HG03064 (cell line): ENCODE measurements around the gene DIP2C.
"Not testable (repeated sequence)": the region's sequence is repeated elsewhere in the genome, so short reads cannot be mapped to it uniquely, and the experiment has no call there.

Source experiments
- ATAC-seq: cut with Tn5 transposase; IDR thresholded peaks from one replicate; pipeline ENCODE4 v1.9.1; 2021; ENCODE audit warnings: low read depth; ENCODE audit not compliant: unreplicated experiment

Gene DIP2C

DNA sequence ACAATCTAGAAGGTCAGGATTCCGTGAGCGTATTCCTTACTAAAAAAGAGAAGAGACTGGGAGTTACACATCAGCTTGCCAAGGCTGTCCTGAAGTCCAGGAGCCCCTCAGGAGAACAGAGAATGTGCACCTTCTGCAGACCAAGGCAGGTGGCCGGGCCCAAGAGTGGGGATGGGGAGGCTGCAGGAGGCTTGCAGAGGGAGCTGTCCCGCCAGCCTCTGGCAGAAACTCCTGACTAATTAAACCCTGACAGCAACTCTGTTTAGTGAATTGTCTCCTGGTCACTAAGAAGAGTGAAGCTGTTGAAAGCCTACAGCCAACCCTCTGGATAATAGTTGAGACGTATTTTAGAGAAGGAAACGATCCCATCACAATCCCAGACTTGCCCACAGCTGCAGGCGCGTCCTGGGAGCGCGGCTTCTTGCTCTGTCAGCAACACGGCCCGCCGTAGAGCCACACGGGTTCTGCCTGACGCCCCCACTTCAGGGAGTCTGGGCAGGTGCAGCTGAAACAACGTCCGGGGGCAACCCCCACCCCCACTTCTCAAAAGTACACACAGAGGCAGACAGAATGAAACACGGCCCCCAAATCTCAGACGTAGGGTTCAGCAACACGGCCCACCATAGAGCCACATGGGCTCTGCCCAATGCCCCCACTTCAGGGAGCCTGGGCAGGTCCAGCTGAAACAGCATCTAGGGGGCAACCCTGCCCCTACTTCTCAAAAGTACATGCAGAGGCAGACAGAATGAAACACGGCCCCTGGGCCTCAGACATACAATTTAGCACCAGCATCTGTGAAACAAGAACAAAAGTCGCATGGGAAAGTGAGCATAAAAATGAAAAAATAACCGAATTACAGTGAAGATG lies 45.2 kb downstream of the DIP2C start:
- no peak for ATAC-seq

DNA sequence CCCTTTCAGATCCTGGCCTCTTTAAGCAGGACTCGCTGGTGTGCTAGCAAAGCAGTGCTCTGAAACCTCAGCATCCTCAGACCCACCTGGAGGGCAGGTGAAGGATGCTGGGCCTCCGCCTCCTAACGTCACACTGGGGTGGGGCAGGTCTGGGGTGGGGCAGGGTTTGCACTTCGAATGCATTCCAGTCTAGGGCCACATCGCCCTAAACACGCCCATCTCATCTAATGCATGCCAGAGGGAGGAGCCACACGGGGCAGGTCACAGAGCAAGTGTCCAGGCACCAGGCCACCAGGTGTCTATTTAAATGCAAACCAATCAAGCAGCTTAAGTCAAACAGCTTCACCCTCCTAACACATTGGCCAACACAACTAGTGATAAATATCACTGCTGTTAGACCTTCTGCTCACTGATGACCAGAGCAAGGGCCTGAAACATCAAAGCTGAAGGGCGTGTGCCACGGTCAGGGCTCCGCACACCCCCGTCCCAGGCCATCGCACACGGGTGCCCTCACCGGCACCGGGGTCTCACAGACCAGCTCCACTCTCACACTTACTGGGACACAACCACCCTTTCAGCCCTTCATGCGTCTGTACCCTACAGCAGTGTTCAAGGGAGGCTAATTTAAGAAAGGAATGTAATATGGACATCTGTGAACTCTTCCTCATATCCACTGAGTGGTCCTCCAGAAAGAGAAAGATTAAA lies 47.1 kb downstream of the DIP2C start:
- no peak for ATAC-seq

DNA sequence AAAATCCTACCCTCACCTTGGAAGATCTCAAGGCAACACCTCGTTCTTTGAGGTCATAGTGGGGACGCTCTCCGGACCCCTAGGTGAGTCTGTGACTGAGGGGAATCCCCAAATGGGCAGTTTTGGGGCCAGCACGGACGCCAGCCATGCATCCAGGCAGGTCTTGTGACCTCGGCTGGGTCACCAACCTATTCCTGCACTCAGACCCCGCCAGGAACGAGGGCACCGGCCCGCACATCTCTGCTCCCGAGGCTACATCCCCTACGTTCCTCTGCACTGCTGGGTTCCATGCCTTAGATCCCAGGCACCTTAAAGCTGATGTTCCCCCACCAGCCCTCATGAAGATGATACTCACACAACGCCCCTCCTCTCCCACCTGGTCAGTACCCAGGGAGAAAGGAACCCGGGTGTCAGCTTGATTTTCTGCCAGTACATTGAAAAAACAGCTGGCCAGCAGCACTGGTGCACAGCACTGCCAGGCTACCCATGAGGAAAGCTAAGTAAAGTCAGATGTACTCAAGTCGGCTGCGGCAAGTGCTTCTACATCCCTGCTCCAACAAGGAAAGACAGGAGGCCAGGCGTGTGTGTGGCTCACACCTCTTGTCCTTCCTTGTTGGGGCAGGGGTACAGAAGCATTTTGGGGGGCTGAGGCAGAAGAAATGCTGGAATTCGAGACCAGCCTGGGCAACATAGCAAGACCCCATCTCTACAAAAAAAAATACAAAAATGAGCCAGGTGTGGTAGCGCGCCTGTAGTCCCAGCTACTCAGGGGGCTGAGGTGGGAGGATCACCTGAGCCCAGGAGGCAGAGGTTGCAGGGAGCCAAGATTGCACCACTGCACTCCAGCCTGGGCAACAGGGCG lies 48.1 kb downstream of the DIP2C start:
- no peak for ATAC-seq

DNA sequence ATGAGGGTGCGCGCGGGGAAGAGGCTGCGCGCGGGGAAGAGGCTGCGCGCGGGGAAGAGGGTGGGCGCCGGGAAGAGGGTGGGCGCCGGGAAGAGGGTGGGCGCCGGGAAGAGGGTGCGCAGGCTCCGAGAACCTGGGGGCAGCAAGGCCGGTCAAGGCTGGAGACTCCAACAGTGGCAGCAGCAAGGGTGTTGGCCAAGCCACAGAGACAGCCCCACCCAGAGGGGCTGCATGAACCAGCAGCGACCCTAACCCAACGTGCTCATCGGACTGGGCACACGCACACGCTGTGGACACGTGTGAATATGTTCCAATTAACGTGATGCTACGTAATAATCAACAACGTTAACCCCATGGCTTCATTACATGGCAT lies 48.8 kb downstream of the DIP2C start:
- no peak for ATAC-seq

DNA sequence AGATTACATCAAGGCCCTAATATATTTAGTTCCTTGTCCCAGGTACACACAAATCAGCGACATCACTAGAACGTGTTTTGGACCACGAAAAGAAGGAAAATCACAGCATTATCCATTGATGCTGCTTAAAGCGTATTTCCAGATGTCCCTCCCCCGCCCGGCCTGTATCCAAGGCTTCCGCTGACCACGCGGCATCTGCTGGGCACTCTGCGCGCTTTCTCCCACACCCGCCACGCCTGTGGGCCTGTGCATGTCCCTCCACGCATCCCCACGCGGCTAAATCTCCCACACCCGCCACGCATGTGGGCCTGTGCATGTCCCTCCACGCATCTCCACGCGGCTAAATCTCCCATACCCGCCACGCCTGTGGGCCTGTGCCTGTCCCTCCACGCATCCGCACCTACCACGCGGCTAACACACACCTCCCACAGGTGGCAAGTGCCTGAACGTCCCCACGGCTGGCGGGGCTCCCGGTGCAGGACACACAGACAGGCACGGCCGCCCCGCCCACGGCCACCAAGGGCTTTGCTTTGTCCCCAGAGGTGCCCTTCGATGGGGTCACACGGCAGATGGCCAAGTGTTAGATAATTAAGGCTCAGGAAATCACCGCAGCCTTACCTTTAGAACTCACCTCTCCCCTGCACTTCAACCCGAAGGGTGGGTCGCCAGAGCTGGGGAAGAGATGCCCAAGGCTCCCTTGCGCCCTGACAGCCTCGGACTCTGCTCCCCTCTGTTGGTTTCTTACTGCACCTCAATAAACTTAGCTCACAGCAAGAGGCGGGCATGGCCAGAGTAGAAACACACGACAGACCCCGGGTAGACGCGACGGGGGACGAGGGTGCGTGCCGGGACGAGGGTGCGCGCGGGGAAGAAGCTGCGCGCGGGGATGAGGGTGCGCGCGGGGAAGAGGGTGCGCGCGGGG lies 49.5 kb downstream of the DIP2C start:
- no peak for ATAC-seq

DNA sequence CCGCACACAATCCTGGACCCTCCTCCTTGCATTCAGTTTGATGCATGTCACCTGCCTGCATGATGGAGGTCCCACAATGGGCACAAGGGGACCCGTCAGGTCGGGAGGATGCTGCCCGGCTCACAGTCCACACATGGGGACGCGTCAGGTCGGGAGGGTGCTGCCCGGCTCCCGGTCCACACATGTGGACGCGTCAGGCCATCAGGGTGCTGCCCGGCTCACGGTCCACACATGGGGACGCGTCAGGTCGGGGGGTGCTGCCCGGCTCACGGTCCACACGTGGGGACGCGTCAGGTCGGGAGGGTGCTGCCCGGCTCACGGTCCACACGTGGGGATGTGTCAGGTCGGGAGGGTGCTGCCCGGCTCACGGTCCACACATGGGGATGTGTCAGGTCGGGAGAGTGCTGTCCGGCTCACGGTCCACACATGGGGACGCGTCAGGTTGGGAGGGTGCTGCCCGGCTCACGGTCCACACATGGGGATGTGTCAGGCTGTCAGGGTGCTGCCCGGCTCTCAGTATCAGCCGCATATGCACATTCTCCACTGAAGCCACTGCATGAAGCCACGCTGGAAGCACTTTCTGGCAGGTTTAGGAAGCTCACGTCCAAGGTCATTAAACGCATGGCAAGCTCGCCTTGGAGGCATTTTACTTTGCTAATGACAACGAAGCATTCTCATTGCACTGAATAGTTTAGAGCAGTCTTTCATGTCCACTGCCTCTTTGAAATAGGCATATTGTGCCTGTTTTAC lies 50.3 kb downstream of the DIP2C start:
- no peak for ATAC-seq

DNA sequence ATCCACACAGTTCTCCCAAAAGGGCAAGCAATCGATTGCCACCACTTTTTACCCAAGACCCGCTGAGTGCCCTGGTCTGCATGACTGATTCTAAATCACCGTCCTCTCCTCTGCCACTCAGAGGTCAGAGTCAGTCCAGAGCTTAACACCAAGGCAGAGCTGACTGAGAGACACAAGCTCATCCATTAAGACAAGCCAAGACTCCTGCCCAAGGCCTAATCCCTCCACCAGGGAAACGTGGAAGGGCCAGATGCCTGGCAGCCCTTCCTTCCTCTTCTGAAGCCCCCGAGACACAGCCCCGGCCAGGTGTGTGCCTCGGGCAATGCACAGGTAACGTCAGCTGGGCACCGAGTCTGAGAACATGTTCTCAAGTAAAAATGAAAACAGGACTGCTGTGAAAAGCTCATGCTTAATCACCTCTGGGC lies 51.7 kb downstream of the DIP2C start:
- ATAC-seq: no peak

DNA sequence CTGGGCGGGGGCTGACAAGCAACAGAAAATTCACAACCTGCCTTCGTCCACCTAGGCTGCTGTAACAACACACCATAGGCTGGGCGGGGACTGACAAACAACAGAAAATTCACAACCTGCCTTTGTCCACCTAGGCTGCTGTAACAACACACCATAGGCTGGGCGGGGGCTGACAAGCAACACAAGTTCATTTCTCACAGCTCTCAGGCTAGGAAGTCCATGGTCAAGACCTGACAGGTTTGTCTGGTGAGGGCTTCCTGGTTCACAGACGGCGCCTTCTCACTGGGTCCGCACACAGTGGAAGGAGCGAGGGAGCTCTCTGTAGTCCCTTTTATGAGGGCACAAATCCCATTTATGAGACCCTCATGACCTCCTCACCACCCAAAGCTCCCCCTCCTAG lies 52.2 kb downstream of the DIP2C start:
- no peak for ATAC-seq

DNA sequence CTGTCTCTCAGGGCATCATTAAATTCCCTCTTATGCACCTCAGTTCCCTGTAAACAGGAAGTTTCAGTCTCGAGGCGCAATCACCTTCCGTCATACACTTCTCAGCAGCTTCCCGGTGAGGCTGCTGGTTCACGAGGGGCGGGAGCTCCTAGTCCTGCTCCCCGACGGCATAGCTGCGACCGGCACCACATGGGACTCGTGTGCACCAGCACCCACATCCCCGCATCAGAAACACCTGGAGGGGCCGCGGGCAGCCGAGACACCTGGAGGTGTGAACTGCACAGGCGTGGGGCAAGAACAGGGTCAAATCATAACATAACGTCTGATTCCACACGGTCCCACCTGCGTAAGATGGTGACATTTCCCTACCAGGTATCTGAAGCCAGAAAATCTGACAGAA lies 52.7 kb downstream of the DIP2C start:
- no peak for ATAC-seq

DNA sequence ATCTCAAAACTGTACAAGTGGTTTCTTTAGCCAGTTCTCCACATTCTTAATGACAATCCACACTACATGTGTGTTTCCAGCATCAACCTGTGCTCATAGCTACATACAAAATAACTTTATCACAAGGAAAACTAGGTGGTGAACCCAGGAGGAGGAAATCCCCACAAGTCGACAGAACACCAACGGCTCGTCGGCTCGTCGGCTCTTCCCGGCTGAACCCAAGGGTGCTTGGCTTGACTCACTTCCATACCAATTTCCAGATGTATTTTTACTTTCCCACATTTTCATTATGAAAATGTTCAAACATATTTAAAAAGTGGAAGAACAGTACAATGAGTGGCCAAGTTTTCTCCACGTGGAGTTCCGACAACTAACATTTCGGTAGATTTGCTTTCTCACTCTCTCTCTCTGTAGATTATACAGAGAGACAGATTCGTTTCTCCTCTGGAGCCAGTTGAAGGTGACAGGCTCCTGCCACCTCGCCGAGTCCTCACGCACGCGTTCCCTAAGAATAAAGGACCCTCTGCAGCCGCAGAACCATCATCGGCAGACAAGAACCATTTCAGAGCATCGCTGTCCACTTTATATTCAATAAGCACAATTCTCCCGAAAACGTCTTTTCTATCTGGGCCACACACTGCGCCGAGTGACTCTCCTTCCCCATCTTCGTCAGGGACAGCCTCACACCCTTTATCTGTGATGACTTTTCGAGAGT lies 53.3 kb downstream of the DIP2C start:
- ATAC-seq: no peak

DNA sequence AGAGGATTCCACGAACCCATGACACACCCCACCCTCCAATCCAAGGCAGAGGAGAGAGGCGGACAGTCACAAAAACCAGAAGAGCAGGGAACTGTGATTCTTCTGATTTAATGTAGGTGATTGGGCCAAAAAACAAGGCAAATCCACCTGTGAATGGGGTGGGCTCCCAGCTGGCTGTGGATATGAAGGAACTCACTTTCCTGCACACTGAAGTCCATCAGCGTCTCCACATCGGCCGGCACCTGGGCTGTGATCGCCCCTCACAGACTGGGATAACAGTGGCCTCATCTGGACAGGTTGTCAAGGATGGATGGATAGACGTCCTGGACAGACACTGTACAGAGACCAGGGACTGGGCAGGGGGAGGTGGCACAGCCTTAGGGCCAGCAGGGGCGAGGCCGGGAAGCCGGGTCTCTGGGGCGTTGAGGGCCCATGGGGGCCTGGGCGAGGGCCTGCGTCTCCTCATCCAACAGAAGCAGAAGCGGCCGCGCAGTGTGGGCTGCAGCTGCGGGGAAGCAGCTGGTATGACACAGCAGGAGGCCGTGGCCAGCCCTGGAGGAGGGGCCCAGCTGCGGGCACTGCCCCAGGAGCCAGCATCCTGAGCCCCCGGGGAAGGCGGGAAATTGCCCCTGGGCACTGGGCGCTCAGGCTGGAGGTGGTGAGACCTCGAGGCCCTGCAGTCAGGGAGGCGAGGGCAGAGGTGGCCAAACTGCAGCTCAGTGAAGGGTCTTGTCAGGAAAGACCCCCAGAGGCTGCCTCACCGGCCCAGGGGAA lies 54.2 kb downstream of the DIP2C start:
- ATAC-seq: no peak

DNA sequence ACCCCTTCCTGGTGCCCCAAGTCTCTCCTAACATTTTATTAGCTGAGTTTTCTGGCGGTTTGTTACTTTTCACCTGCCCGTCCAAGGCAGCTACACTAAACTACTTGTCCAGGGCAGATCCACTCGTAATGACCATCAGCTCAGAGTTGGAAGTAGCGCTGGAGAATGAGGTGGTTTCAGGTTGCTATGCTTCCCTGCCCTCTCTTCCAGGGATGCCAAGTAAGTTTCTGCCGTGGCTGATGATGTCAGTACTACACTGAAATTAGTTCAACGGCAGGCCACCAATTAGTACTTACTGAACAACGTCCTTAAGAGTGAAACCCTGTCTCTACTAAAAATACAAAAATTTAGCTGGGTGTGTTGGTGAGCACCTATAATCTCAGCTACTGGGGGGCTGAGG lies 55.2 kb downstream of the DIP2C start:
- ATAC-seq: no peak

DNA sequence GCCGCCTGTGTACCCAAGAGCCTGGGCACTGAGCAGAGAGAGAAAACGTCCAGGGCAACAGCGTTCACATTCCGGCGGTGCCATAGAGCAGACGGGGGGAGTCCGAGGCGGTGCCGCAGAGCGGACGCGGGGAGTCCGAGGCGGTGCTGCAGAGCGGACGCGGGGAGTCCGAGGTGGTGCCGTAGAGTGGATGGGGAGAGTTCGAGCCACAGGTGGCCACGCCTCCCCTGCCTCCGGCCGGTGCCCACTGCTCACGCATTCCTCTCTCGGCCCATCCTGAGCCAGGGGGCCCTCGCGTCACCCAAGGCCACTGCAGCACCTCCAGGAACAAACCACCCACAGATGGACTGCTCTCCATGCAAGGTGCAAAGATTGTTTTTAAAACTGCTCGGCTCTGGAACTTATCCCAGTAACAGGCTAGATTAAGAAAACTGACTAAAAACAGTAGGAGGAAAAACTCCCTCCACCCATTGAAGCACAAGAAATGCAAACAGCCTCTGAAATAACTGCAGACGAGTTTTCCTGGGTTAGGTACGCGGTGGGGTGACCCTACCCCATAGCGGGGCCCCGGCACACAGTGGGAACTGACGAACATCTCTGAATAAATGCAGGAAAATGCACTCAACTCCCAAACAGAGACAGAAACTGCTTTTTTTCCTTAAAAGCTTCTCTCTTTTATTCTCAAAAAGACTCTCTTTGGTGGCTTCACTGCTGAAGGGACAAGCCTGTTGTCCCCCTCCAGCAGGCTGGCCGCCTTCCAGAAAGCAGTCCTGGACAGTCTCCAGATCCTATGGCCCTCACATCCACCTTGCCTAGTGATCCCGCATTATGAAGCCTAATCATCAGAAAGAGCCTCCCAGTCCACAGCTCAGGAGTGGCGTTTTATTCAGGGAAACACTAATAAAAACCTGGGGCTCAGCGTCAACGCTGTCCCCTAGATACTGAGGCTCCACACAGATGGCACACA lies 55.9 kb downstream of the DIP2C start:
- no peak for ATAC-seq

DNA sequence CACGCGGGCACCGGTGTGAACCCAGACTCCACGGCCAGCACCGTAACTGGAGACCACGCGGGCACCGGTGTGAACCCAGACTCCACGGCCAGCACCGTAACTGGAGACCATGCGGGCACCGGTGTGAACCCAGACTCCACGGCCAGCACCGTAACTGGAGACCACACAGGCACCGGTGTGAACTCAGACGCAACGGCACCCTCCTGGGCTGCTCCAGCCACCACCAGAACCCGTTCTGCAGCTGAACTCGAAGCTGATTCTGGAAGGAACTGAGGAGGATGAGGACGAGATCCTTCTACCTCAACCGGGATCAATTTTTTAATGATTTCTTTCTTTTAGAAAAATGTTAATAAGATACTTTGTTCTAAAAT lies 56.7 kb downstream of the DIP2C start:
- ATAC-seq: not testable (repeated sequence)

DNA sequence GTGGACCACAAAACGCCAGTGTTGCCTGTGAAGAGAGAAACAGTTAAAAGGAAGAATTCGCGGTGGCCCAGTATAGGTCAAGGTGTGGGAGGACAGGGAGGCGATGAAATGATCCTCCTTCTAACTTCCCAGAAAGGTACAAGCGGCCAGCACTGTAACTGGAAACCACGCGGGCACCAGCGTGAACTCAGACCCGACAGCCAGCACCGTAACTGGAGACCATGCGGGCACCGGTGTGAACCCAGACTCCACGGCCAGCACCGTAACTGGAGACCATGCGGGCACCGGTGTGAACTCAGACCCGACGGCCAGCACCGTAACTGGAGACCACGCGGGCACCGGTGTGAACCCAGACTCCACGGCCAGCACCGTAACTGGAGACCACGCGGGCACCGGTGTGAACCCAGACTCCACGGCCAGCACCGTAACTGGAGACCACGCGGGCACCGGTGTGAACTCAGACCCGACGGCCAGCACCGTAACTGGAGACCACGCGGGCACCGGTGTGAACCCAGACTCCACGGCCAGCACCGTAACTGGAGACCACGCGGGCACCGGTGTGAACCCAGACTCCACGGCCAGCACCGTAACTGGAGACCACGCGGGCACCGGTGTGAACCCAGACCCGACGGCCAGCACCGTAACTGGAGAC lies 57.2 kb downstream of the DIP2C start:
- ATAC-seq: not testable (repeated sequence)

DNA sequence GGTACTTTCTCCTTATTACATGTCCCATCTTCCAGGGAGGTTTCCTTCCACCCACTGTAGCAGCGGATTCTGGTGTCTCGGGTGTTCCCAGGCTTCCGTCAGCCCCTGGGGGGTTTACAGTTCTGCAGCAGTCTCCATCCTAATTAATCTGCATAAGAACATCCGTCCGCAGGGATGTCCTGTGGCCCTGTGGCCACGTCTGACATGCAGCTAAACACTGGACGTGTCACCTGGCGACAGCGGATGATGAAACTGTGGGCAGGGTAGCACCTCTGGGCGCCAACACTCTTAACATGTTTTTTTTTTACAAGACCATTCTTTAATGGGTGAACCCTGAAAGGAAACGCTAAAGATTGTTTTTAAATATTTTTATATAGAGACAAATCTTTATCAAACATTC lies 58.2 kb downstream of the DIP2C start:
- no peak for ATAC-seq
